Omental fat pad (tissue), 4 donors: ENCODE measurements around the gene AXIN1. TPM values are rescaled to one million over a fixed set of nuclear protein-coding genes. Genes with fewer than 3 reads are reported as not detected.

Source experiments
- ATAC-seq: fragments of 150-250 bp; one replicate; pipeline ENCODE4 v1.9.1; 2016; ENCODE audit warnings: mild to moderate bottlenecking, moderate library complexity; ENCODE audit not compliant: low FRiP score
- DNase-seq: peaks from one replicate; pipeline ENCODE4 v3.0.0-alpha.2; 2019; ENCODE audit warnings: low spot score
- CTCF ChIP-seq, 3 donors: fragments of 450-650 bp; IDR thresholded peaks; one replicate each; pipeline ENCODE4 v1.5.1; 2016 to 2017; ENCODE audit warnings: antibody characterized with exemption in 3 of 3, mild to moderate bottlenecking in 3 of 3, moderate library complexity in 2 of 3
- total RNA-seq, 4 donors: library from RNA; depleted of rRNA; stranded (reverse); fragments of >200 nt; gene quantifications; one replicate each; pipeline ENCODE4 v1.1.0, GENCODE V29; 2016

The AXIN1 gene
- total RNA-seq, 4 donors from 2014 or later, result 17.0 to 36.6 (median 20.9) TPM

DNA sequence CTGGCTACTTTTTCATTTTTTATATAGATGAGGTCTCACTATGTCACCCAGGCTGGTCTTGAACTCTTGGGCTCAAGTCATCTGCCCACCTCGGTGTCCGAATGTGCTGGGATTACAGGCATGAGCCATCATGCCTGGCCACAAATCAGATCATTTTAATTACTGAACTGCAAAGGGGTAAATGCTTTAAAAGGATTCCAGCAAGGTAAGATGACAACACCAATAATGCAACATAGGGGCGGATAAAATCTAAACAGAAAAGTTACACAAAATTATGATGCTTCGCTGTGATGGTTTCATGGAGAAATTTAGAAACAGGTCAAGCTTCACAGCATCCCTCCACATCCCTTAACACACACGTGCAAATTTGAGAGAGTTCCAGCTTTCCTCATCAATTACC is 32.3 kb downstream of the AXIN1 start:
- no peak for TF ChIP-seq CTCF (IDR thresholded peaks at IDR 0.05)
- DNase-seq (no peak), ATAC-seq (no peak)

- no peak for TF ChIP-seq CTCF (IDR thresholded peaks at IDR 0.05)
- ATAC-seq, result no peak
Observed at GRCh38 chr16:318628-319027, 33.9 kb downstream of the AXIN1 start.

DNA sequence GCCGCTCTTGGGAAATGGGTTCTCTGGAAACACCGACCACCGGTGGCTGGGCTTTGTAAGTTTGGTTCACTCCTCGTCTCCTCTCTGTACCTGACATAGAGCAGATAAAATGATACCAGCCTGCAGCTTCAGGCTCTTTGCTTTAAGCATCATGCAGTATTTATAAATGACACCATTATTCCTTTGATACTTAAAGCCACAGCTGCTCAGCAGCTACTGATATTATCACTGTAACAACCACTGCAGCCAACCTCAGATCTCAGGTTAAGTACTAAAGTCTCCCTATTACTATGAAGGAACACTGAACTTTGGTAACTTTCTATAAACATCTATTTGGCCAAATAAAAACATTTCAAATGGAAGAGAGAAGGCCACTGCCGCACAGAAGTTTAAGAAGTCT is 34.9 kb downstream of the AXIN1 start:
- ATAC-seq, result no peak
- TF ChIP-seq CTCF (IDR thresholded peaks at IDR 0.05), result no peak
- DNase-seq, result no peak

More at GRCh38 chr16:318628-319027, 33.9 kb downstream of the AXIN1 start:
- DNase-seq, result no peak

- DNase-seq (no peak), ATAC-seq (no peak)
- TF ChIP-seq CTCF (IDR thresholded peaks at IDR 0.05), result no peak
Observed at GRCh38 chr16:316741-317464, 35.6 kb downstream of the AXIN1 start.

DNA sequence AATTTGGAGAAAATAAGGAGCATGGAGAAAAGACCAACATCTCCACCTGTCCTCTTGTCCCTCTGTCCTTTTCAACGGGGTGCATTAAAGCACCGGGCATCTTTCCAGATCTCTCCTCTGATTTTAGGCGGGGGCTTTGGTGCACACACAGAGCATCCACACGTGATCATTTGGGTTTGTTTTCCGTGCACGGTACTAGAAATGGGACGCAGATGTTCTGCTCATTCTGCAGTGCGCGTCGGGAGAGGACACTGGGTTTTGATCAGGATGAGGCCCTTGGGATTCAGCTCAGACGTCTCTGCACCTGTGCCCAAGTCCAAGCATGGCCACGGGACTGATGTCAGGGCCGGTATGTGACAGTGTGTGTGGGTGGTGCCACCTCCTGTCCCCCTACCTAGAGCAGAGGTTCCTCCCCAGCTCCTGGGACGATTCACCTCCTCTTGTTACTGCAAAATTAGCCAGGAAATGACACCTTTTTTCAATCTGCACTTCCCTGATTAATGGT is 37.7 kb downstream of the AXIN1 start:
- no peak for TF ChIP-seq CTCF (IDR thresholded peaks at IDR 0.05)
- no peak for DNase-seq
- no peak for ATAC-seq

DNA sequence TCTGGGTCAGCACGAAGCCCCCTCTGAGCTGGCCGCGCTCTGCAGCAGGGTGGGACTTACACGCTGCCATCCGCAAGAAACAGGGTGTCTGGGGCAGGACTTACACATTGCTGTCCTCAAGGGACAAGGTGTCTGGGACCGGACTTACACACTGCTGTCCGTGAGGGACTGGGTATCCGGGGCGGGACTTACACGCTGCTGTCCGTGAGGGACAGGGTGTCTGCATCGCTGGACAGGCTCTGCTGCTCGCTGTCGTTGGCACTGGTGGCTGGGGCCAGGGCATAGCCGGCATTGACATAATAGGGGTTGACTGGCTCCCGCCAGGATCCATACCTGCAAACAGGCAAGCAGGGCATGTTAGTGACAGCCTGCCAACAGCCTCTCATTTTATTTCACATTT is 38.2 kb downstream of the AXIN1 start:
- no peak for ATAC-seq
- no peak for DNase-seq
- no peak for TF ChIP-seq CTCF (IDR thresholded peaks at IDR 0.05)

- DNase-seq (no peak), ATAC-seq (no peak)
- no peak for TF ChIP-seq CTCF (IDR thresholded peaks at IDR 0.05)
Observed at GRCh38 chr16:311725-312124, 40.8 kb downstream of the AXIN1 start.
